ENCODE results near the gene ACTR6.
"Not testable (repeated sequence)": the region's sequence is repeated elsewhere in the genome, so short reads cannot be mapped to it uniquely, and the experiment has no call there.

ACTR6 gene

GRCh38 chr12:100179252-100179651, 21.4 kb upstream of the ACTR6 start:
- DNase-seq (ENCODE audit: low read depth), result no peak
- H3K4me3 ChIP-seq (ENCODE audit: low read length), result no peak overlapping the region
- no peak for TF ChIP-seq CTCF (IDR thresholded peaks at IDR 0.05; ENCODE audit: insufficient read depth, low read depth, low read length, missing control alignments)

- TF ChIP-seq CTCF (IDR thresholded peaks at IDR 0.05; ENCODE audit: insufficient read depth, low read depth, low read length, missing control alignments), result no peak
- DNase-seq (ENCODE audit: low read depth), result no peak
- H3K4me3 ChIP-seq (ENCODE audit: low read length), result no peak overlapping the region
These were observed 16.0 kb upstream of the ACTR6 start for GRCh38 chr12:100184549-100185145.

GRCh38 chr12:100185361-100185894, 15.2 kb upstream of the ACTR6 start:
- H3K4me3 ChIP-seq (ENCODE audit: low read length), result no peak overlapping the region
- peak; percentile 13 for DNase-seq (ENCODE audit: low read depth)
- no peak for TF ChIP-seq CTCF (IDR thresholded peaks at IDR 0.05; ENCODE audit: insufficient read depth, low read depth, low read length, missing control alignments)

GRCh38 chr12:100186071-100186470, 14.5 kb upstream of the ACTR6 start:
- no peak overlapping the region for H3K4me3 ChIP-seq (ENCODE audit: low read length)
- no peak for DNase-seq (ENCODE audit: low read depth)
- no peak for TF ChIP-seq CTCF (IDR thresholded peaks at IDR 0.05; ENCODE audit: insufficient read depth, low read depth, low read length, missing control alignments)

GRCh38 chr12:100187068-100187467, 13.5 kb upstream of the ACTR6 start:
- TF ChIP-seq CTCF (IDR thresholded peaks at IDR 0.05; ENCODE audit: insufficient read depth, low read depth, low read length, missing control alignments), result no peak
- no peak for DNase-seq (ENCODE audit: low read depth)
- H3K4me3 ChIP-seq (ENCODE audit: low read length), result no peak overlapping the region

GRCh38 chr12:100187857-100188519, 12.6 kb upstream of the ACTR6 start:
- DNase-seq (ENCODE audit: low read depth), result no peak
- TF ChIP-seq CTCF (IDR thresholded peaks at IDR 0.05; ENCODE audit: insufficient read depth, low read depth, low read length, missing control alignments), result no peak
- H3K4me3 ChIP-seq (ENCODE audit: low read length), result no peak overlapping the region

- not testable (repeated sequence) for DNase-seq (ENCODE audit: low read depth); H3K4me3 ChIP-seq (ENCODE audit: low read length)
These were observed 11.6 kb upstream of the ACTR6 start for GRCh38 chr12:100188888-100189635.
